Embryonic facial prominence (tissue), 1 donor: ENCODE results near the gene SOAT2.
A peak's percentile ranks its signal among the peaks of the same experiment; 100 is the strongest.
"Not testable (repeated sequence)": the region's sequence is repeated elsewhere in the genome, so short reads cannot be mapped to it uniquely, and the experiment has no call there.

Experiments
- DNase-seq: peaks from one replicate; pipeline ENCODE4 v3.0.0-alpha.2; 2016; ENCODE audit errors: extremely low spot score

The SOAT2 gene

DNA sequence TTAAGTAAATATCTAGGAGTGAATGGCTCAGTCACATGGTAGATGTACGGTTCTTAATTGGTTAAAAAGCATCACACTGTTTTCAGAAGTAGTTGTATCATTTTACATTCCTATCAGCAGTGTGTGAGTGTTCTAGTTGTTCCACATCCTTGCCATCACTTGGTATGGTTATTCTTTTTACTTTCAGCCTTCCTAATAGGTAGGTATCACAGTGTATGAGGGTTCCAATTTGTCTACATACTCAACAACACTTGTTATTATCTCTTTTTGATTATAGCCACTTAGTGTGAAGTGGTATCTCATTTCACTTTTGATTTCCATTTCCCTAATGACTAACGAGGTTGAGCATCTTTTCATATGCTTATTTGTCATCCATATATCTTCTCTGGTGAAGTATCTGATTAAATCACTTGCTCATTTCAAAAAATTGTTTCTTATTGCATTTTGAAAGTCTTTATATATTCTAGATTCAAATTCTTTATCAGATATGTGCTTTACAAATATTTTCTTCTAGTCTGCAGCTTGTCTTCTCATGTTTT lies 20.6 kb upstream of the SOAT2 start:
- DNase-seq = no peak

DNA sequence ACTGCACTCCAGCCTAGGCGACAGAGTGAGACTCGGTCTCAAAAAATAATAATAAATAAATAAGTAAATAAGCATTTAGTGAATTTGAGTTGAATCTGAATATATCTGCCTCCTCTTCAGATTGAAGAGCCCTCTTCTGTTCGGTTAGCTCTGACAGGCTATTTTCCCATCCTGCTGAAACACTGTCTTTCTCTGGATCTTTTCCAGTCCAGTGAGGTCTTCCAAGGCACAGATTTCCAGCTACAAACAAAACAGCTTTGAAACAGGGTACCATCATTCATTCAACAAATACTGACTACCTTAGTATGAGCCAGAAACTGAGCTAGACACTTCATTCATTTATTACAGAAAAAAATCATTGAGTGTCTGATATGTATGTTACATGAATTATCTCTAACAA lies 16.9 kb upstream of the SOAT2 start:
- no peak for DNase-seq

DNA sequence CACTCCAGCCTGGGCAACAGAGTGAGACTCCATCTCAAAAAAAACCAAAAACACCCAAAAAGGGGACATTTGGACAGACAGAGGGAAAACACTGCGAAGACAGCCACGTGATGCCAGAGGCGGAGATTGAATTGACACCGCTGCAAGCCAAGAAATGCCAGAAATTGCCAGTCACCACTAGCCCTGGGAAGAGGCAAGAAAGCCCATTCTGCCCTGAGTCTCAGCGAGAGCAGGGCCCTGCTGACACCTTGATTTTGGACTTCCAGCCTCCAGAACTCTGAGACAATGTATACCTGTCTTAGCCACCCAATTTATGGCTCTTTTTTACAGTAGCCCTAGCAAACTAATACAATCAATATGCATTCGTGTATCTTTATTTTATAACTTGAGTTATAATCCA lies 13.2 kb upstream of the SOAT2 start:
- DNase-seq = no peak

DNA sequence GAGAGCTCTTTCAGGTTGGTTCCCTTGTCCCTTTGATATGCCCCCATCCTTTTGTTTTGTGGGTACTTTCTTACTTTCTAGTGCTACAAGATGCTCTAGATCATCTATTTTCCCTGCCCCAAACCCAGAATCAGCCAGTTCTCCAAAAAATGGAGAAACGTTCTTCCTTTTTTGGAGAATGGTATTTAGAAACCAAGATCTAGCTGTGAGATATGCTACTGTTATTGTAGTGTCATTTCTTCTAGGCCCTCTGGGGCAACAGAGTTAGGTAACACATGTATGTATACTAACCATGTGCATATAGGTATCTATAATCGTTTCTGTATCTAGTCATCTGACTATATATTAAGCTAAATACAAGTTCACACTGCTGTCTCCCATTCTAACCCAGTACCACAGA lies 12.7 kb upstream of the SOAT2 start:
- DNase-seq = no peak

DNA sequence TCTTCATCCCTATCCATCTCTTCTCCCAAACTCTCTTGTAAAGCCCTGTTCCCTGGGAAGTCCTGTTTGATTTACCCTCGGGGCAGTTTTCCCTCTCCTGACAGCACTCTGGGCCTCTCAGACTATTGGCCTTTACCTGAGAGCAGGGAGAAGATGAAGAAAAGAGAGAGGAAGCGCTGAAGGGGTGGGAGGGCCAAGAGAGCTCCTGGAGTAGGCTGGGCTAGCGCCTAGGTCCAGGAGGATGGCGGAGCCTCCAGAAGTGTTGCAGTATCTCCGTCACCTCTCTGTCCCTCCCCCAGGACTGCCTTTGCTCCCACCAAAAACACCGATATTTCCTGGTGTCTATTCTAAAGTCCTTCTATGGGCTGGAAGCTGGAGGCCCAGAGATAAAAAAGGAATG lies 11.5 kb upstream of the SOAT2 start:
- no peak for DNase-seq

DNA sequence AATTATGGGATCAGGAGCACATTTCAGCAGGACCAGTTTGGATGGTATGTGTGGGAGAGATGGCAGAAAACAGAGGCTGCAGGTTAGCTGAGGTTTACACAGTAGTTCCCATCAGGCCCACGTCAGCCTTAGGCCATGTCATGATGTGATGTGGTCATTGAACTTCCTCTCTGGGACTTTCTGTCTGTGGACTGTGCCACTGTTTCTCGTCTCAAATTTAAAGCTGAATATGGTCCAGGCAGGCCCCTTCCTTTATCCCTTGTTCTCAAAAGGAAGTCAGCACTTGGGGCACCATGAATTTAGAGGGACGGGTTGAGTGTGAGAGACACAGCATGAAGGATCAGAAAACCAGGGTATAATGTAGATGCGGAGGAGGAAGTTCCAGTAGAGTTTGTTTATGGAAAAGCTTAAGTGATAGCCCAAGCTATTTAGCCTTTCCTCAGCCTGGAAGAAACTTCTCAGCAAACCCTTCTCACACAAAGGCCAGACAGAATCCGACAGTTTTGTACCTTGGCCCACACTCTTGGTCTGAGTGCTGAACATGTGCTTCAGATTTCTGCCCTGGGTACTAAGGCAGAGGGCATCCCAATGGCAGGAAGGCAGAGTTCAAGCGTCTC lies 9.4 kb upstream of the SOAT2 start:
- no peak for DNase-seq

DNA sequence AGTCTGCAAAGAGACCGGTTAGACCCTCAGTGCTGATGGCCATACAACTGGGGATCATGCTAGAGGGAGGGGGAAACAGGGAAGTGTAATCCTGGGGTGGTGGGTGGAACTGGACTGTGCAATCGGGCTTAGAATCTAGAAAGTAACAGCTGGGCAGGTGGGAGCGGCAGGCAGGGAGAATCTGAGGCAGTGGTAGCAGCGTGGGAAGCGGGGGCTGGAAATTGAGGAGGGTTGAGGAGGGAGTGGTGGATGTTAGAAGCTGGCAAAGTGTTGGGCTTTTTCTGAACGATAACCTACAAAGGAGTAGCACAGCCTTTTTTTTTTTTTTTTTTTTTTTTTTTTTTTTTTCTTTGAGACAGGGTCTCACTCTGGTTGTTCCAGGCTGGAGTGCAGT lies 8.9 kb upstream of the SOAT2 start:
- no peak for DNase-seq

DNA sequence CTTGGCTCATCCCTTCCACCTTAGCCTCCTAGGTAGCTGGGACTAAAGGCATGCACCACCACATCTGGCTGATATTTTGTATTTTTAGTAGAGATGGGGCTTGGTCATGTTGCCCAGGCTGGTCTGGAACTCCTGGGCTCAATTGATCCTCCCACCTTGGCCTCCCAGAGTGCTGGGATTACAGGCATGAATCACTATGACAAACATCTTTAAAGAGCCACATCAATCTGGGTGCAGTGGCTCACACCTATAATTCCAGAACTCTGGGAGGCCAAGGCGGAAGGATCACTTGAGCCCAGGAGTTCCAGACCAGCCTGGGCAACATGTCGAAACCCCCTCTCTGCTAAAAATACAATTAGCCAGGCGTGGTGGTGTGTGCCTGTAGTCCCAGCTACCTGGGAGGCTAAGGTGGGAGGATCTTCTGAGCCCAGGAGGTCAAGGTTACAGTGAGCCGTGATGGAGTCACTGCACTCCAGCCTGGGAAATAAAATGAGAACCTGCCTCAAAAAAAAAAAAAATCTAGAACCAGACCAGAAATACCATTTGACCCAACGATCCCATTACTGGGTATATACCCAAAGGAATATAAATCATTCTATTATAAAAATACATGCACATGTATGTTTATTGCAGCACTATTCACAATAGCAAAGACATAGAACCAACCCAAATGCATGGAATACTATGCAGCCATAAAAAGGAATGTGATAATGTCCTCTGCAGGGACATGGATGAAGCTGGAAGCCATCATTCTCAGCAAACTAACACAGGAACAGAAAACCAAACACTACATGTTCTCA lies 8.3 kb upstream of the SOAT2 start:
- not testable (repeated sequence) for DNase-seq

DNA sequence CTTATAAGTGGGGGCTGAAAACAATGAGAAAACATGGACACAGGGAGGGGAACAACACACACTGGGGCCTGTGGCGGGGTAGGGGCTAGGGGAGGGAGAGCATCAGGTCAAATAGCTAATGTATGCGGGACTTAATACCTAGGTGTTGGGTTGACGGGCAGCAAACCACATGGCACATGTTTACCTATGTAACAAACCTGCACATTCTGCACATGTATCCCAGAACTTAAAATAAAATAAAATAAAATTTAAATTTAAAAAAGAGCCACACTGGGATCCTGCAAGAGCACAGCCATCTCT lies 7.7 kb upstream of the SOAT2 start:
- not testable (repeated sequence) for DNase-seq

DNA sequence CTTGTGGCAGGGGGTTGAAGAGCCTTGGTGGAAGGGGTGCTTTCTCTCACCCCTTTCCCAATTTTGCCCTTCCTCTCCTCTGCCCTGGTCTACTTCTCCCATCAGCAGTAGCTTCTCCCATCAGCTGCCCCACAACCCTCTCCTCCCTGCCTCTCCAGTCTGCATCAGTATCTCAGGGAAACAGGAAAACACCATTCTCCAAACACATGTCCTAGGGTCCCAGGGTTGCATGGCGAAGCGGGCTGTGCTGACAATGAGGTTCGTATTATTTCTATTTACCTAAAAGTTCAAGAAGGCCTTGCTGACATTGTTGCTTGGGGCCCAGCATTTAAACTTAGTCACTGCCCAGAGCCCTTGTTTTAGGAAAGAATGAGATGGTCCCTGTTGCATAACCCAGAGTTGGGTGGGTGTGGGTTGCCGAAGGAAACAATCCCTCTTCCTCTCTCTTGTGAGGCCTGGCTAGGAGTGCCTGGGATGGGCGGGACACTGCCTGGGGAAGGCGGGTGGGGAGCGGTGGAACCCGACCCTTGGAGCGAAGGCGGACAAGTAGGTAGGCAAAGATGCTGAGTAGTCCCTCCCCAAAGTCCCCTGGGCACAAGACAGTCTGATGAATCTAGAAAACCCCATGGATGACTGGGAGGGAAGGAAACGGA lies 7.1 kb upstream of the SOAT2 start:
- DNase-seq = no peak

DNA sequence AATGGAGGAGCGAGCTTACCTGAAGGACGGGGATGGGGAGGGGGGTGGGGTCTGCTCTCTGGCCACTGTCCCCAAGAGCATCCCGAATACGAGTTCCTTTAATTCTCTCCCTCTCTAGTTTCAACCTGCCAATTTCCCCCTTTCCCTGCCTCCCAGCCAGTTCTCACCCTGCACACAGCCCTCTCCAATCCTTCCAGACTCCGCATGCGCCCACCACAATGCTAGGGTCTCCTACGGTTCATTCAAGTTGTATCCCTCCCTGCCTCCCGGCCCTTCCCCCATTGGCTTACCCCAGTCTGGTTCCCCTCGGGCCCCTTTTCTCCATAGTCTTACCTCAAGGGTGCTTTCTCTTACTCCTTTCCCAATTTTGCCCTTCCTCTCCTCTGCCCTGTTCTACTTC lies 6.5 kb upstream of the SOAT2 start:
- no peak for DNase-seq

DNA sequence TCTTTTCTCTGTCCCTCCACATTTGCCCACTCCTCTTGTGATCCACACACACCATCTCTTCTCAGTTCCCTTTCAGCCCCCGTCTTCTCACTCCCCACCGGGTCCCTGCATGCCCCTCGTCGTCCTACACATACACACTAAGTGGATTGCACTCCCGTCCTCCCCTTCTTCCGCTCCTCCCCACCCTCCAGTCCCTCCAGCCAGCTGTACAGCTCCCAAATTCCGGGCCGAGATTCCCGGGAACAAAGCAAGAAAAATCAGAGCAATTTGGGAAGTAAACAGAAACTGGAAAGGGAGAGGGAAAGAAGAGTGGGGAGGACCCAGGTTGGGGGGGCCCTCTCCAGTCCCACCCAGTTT lies 6.1 kb upstream of the SOAT2 start:
- peak; percentile 28 for DNase-seq

DNA sequence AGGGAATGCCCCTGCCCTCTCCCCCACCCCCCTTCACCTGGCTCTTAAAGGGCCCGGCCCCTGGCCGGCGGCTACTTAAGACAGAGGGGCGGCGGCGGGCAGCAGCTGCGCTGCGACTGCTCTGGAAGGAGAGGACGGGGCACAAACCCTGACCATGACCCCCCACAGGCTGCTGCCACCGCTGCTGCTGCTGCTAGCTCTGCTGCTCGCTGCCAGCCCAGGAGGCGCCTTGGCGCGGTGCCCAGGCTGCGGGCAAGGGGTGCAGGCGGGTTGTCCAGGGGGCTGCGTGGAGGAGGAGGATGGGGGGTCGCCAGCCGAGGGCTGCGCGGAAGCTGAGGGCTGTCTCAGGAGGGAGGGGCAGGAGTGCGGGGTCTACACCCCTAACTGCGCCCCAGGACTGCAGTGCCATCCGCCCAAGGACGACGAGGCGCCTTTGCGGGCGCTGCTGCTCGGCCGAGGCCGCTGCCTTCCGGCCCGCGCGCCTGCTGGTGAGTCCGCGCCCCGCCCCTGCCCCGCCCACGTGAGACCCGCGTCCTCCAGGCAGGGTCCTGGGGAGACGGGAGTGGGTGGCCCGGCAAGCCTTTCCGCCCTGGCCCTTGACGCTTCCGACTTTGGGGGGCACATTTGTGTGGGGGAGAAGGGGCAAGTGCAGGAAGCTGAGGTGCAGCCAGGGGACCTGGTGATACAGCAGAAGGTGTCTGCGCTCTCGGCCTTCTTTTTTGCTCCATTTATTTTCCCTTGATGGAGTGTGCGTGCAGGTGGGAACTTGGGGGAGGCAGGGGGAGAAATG lies 5.5 kb upstream of the SOAT2 start, which contains the start of gene IGFBP6:
Gene IGFBP6 (plus strand): TSS at position 104 of the 790 bp plus-strand sequence. CDS start 51 bp downstream, at position 155.
- no peak for DNase-seq

DNA sequence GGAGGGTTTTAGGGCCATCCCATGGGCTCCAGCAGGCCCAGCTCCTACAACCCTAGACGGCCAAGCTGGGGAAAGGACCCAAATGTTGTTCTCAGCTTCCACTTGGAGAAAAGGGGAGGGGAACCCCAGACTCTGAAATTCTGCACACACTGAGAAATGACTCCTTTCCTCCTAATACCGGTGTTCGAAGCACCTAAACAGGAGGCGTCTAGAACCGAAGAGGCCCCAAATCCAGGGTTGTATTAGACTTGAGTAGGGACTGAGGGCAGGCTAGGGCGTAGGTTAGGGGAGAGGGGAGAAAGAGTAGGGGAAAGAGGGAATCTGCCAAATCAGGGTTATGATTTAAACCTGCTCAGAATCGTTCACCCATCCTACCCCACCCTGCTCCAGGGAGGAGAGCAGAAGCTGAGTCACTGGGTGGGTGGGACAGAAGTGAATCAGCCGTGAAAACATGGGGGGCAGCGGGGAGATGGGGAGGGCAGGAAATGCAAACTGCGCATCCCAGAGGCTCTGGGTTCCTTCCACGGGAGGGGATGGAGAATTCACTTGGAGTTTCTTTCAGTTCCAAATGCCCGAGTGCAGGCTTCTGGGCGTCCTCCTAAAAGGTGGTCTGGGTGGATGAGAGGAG lies 4.8 kb upstream of the SOAT2 start:
- no peak for DNase-seq

DNA sequence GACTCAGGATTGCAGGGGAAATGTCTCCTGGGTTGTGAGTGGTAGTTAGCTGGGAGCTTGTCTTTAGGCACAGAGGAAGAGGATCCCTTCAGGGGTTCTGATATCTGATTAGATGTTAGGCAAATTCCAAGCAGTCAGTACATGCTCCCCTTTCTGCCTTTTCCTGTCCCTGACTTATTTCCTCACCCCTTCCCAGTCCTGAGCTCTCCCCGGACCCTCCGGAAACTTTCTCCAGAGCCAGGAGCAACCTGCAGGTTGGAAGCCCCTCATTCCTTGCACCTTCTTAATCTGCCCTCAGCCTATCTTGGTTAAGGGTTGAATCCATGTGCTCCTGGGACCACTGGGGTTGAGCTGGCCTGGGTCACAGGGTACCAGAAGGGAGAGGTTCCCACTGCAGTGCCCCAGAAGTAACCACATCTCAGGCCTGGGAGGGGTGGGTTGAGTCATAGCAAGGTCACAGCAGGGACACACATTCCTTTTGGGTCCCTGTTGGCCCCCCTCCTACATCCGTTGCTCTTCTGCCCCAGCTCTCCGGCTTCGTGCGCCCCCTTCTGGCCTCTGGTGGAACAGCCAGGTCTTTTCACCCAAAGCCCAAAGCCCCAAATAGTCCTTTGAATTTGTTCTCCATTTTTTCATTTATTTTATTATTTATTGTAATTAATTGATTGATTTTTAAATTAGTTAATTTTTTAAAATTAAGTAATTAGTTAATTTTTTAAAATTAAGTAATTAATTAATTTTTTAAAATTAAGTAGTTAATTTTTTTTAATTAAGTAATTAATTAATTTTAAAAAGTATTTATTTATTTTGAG lies 4.0 kb upstream of the SOAT2 start:
- DNase-seq = peak; percentile 79

DNA sequence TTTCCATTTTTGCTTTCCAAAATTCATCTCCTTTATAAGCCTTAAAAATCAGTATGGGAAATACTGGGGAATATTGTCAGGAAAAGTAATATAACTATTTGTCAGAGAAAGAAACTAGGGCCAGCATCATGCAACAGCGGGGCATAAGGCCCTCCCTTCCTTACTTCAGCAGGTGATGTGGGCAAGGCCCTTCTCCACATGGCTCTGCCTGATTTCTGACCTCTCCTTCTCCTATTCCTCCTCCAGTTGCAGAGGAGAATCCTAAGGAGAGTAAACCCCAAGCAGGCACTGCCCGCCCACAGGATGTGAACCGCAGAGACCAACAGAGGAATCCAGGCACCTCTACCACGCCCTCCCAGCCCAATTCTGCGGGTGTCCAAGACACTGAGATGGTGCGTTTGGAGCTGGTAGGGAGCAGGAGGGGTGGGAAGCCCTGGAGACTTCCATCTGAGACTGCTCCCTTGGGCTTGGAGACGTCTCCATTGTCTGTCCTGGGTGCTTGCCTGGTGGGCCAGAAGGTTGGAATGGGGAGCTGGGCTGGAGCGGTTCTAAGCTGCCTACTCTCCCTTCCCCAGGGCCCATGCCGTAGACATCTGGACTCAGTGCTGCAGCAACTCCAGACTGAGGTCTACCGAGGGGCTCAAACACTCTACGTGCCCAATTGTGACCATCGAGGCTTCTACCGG lies 2.7 kb upstream of the SOAT2 start:
- DNase-seq = no peak

DNA sequence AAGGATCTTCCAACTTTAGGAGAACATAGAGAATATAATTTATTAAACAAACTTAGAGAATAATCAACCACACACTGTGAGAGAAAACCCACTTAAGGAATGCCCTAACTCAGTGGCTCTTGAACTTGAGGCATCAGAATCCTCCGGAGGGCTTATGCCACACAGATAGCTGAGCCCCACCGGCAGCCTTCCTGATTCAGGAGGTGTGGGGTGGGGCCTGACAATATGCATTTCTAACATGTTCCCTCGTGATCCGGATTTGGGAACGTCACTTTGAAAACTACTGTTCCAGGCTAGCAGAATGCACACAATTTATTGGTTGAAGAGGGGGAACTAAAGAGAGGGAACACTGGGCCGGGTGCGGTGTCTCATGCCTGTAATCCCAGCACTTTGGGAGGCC lies 2.0 kb upstream of the SOAT2 start:
- DNase-seq = no peak

DNA sequence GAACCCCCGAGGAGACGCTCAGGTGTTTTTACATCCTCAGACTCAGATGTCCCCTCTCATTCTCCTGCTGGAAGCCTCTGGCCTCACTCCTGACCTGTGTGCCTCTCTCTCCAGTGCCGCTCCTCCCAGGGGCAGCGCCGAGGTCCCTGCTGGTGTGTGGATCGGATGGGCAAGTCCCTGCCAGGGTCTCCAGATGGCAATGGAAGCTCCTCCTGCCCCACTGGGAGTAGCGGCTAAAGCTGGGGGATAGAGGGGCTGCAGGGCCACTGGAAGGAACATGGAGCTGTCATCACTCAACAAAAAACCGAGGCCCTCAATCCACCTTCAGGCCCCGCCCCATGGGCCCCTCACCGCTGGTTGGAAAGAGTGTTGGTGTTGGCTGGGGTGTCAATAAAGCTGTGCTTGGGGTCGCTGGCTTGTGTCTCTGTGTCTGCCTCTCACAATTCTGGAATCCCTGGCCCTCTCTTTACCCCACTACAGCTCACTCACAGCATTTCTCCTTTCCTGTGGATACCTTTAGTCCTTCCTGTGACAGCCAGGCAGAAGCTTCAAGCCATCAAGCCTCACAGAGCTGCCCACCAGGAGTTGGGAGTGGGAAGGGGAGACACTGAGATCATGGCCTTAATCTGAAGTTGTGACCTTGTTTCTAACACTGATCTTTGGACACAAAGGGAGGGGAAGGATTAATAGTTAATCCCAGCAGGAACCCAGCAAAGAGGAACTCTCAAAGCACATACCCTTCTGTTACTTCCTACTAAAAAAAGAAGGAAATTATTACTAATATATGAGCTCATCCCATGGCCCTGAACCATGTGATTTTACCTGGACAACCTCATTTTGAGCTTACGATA lies 1.1 kb upstream of the SOAT2 start:
- DNase-seq = no peak

DNA sequence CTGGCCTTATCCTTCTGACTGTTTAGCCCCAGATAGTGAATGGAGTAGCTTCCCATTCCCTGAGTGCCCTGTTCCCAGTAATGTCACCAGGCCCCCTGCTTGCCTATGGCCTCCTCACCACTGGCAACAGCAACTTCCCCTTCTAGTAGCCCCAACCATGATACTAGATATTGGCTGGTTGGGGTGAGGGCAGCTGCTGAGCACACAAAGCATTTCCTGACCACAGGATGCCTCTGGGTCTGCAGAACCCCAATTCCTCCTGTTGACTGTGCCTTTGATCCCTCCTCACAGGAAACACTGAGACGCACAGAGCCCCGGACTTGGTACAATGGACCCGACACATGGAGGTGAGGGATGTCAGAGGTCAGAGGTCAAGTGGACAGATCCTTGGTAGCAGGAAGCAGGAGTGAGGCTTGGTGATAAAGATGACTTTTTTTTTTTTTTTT lies 597 bp downstream of the SOAT2 start:
- no peak for DNase-seq
